Astrocyte of the cerebellum (primary cell): ENCODE measurements around the gene ACACA.

Experiments
- DNase-seq: peaks from one replicate; pipeline ENCODE4 v3.0.0-alpha.2; 2011; ENCODE audit warnings: low read depth
- H3K4me3 ChIP-seq: 2 replicates; pipeline ENCODE4 v1.5.1; 2011; ENCODE audit warnings: mild to moderate bottlenecking, low read depth, low read length, moderate library complexity
- in situ Hi-C: cut with HindIII; loops from 2 replicates; pipeline ENCODE4 v1.10.0; 2017; ENCODE audit warnings: low sequenced_read_pairs
- TF ChIP-seq, protein P1 (sequence below): IDR thresholded peaks from 2 replicates; pipeline ENCODE4 v1.5.1; 2012; ENCODE audit warnings: low read length, low read depth, moderate library complexity, mild to moderate bottlenecking; ENCODE audit errors: missing control alignments

Gene ACACA

DNA sequence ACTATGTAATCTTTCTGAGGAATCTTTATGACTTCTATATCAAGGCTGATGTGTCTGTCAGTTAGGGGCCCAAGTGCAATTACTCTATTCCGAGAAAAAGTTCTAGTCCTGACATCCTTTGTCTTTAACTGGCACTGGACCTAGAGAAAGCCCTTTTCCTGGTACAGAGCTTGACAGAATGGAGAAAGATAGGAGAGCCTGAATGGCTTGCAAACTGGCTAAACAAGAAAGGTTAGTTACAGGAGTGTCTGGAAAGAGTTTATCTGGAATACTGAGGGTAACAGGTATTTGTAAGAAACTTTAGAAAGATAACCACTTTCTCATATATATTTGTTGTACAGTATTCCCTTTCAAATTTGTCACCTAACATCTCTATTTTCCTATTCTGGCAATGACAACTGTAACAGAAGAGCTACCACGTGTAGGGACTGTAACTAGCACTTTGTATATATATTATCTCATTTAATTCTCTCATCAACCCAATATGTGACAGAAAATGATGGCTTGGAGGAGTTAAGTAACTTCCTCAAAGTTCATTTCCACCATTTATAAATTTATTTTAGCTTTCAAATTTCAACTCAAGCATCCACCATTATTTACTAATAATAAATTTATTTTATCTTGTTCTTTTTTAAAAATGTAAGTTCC lies 128.3 kb downstream of the ACACA start:
- no peak for DNase-seq

GRCh38 chr17:37276475-37276874 lies 130.2 kb downstream of the ACACA start:
- TF ChIP-seq, protein P1, sequence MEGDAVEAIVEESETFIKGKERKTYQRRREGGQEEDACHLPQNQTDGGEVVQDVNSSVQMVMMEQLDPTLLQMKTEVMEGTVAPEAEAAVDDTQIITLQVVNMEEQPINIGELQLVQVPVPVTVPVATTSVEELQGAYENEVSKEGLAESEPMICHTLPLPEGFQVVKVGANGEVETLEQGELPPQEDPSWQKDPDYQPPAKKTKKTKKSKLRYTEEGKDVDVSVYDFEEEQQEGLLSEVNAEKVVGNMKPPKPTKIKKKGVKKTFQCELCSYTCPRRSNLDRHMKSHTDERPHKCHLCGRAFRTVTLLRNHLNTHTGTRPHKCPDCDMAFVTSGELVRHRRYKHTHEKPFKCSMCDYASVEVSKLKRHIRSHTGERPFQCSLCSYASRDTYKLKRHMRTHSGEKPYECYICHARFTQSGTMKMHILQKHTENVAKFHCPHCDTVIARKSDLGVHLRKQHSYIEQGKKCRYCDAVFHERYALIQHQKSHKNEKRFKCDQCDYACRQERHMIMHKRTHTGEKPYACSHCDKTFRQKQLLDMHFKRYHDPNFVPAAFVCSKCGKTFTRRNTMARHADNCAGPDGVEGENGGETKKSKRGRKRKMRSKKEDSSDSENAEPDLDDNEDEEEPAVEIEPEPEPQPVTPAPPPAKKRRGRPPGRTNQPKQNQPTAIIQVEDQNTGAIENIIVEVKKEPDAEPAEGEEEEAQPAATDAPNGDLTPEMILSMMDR: no peak
- in situ Hi-C loops: no loop called here
- H3K4me3 ChIP-seq: no peak overlapping the region
- no peak for DNase-seq

More for the DNA sequence above, 128.3 kb downstream of the ACACA start:
- H3K4me3 ChIP-seq: no peak overlapping the region
- in situ Hi-C loops: no loop called here
- TF ChIP-seq, protein P1: no peak

- TF ChIP-seq, protein P1: no peak
- no peak overlapping the region for H3K4me3 ChIP-seq
- DNase-seq: no peak
- in situ Hi-C loops: no loop called here
Observed at GRCh38 chr17:37274461-37274860, 132.2 kb downstream of the ACACA start.

GRCh38 chr17:37273409-37274051 lies 133.1 kb downstream of the ACACA start:
- in situ Hi-C loops: no loop called here
- no peak overlapping the region for H3K4me3 ChIP-seq
- no peak for DNase-seq
- TF ChIP-seq, protein P1: no peak

DNA sequence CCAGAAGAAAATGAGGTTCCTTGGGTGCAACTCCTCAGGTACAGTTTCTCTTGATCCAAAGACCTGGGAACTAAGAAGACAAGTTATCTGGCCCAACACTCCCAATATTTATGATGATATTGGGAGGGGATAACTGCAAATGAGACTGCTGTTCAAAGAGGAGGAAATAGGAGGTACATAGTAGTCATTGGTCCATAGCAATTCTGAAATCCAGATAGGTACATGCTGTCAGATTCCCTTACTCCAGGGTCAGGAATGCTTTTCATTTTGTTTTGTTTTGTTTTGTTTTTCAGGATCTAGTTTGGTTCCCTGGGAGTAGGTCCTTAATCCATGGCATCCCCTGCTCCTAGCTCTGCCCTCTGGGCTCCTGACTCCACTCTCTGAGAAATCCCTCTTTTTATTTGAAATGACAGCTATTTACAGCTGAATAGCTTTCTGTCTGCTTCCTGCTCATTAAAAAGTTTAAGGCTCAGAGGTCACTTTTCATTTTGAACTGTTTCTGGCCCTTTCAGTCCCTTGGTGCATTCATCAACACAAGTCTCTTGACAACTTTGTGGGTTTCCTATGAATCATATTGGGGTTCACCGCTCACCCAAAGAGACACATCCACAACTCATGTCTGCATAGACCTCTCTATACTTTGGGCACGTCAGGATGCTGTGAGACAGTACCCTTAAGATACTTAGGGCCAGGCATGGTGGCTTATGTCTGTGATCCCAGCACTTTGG lies 141.0 kb downstream of the ACACA start:
- no peak overlapping the region for H3K4me3 ChIP-seq
- in situ Hi-C loops: no loop called here
- DNase-seq: no peak
- TF ChIP-seq, protein P1: no peak

- DNase-seq: peak; percentile 43
- TF ChIP-seq, protein P1: no peak
- in situ Hi-C loops: loop anchor here (5.0 kb wide), 1 partner anchor 81 kb away; no protein-coding TSS in a partner anchor
- no peak overlapping the region for H3K4me3 ChIP-seq
Observed at GRCh38 chr17:37261286-37261685, 145.3 kb downstream of the ACACA start.
